Peyer's patch (tissue), 4 donors: ENCODE data around the gene CACNA1B. TPM values are rescaled to one million over a fixed set of nuclear protein-coding genes. Genes with fewer than 3 reads are reported as not detected.

Experiments used
- DNase-seq, 3 donors: peaks; one replicate each; pipeline ENCODE4 v3.0.0-alpha.2; 2017 to 2019
- H3K27ac ChIP-seq, 4 donors: fragments of 200-600 bp; sonication (generic); one replicate each; pipeline ENCODE4 v1.5.1; 2016 to 2019
- H3K27me3 ChIP-seq, 2 donors: fragments of 200-600 bp; sonication (generic); one replicate each; pipeline ENCODE4 v1.5.1; 2019
- H3K36me3 ChIP-seq, 3 donors: fragments of 200-600 bp; sonication (generic); one replicate each; pipeline ENCODE4 v1.5.1; 2016 to 2019
- H3K4me1 ChIP-seq, 4 donors: fragments of 200-600 bp; sonication (generic); one replicate each; pipeline ENCODE4 v1.5.1; 2016 to 2019
- H3K4me3 ChIP-seq, 4 donors: fragments of 200-600 bp; sonication (generic); 1 replicate in 3 of 4; 2 replicates in 1 of 4; pipeline ENCODE4 v1.5.1; 2016 to 2019; ENCODE audit warnings: mild to moderate bottlenecking in 1 of 4
- H3K9me3 ChIP-seq, 4 donors: fragments of 200-600 bp; sonication (generic); one replicate each; pipeline ENCODE4 v1.5.1; 2016 to 2019; ENCODE audit warnings: mild to moderate bottlenecking in 1 of 4
- CTCF ChIP-seq, 6 experiments: fragments of 450-650 bp in 4 of 6; fragments of 200-600 bp in 2 of 6; sonication (generic) in 1 of 6; IDR thresholded peaks; one replicate each; pipeline ENCODE4 v1.5.1; 2017 to 2019; ENCODE audit warnings: antibody characterized with exemption in 6 of 6, mild to moderate bottlenecking in 3 of 6, moderate library complexity in 1 of 6
- POLR2A ChIP-seq, 2 donors: fragments of 450-650 bp; IDR thresholded peaks; one replicate each; pipeline ENCODE4 v1.5.1; 2017; ENCODE audit warnings: antibody characterized with exemption in 2 of 2, mild to moderate bottlenecking in 2 of 2, moderate library complexity in 2 of 2
- total RNA-seq, 4 donors: library from RNA; depleted of rRNA; stranded (reverse); fragments of >200 nt; gene quantifications; one replicate each; pipeline ENCODE4 v1.1.0, GENCODE V29; 2016

The CACNA1B gene
- total RNA-seq, 4 donors from 2014 or later: 0.13 to 0.83 (median 0.38) TPM; not detected in 1

GRCh38 chr9:138102246-138103051 is 224.9 kb downstream of the CACNA1B start:
- no peak for TF ChIP-seq CTCF (IDR thresholded peaks at IDR 0.05)
- TF ChIP-seq POLR2A (IDR thresholded peaks at IDR 0.05): no peak
- no peaks in the 10 kb centered on the region for H3K27me3 ChIP-seq
- no peaks in the 10 kb centered on the region for H3K4me1 ChIP-seq
- H3K9me3 ChIP-seq: no peaks in the 10 kb centered on the region
- H3K4me3 ChIP-seq: no peak overlapping the region
- H3K36me3 ChIP-seq: no peaks in the 10 kb centered on the region
- DNase-seq: peak in 2 of 3 donors; percentile 3 to 32
- no peak overlapping the region for H3K27ac ChIP-seq

- peak in 2 of 3 donors; percentile 3 to 10 for DNase-seq
- H3K36me3 ChIP-seq: no peaks in the 10 kb centered on the region
Observed at GRCh38 chr9:138103111-138103848, 225.7 kb downstream of the CACNA1B start.

GRCh38 chr9:138103849-138104206 is 226.2 kb downstream of the CACNA1B start:
- H3K4me1 ChIP-seq: no peaks in the 10 kb centered on the region
- H3K27me3 ChIP-seq: no peaks in the 10 kb centered on the region
- no peak overlapping the region for H3K4me3 ChIP-seq
- H3K9me3 ChIP-seq: no peaks in the 10 kb centered on the region
- H3K27ac ChIP-seq: no peak overlapping the region
- DNase-seq: peak in 1 of 3 donors; percentile 22
- TF ChIP-seq POLR2A (IDR thresholded peaks at IDR 0.05) (no peak), CTCF (IDR thresholded peaks at IDR 0.05) (no peak)
- no peaks in the 10 kb centered on the region for H3K36me3 ChIP-seq

More at GRCh38 chr9:138103111-138103848, 225.7 kb downstream of the CACNA1B start:
- no peaks in the 10 kb centered on the region for H3K9me3 ChIP-seq
- no peaks in the 10 kb centered on the region for H3K27me3 ChIP-seq
- no peak overlapping the region for H3K4me3 ChIP-seq
- no peak overlapping the region for H3K27ac ChIP-seq
- no peaks in the 10 kb centered on the region for H3K4me1 ChIP-seq
- TF ChIP-seq CTCF (IDR thresholded peaks at IDR 0.05) (no peak), POLR2A (IDR thresholded peaks at IDR 0.05) (no peak)

GRCh38 chr9:138104251-138105122 is 226.9 kb downstream of the CACNA1B start:
- Histone ChIP-seq H3K27me3 (no peaks in the 10 kb centered on the region), H3K4me1 (no peaks in the 10 kb centered on the region), H3K27ac (no peak overlapping the region), H3K4me3 (no peak overlapping the region), H3K36me3 (no peaks in the 10 kb centered on the region), H3K9me3 (no peaks in the 10 kb centered on the region)
- no peak for TF ChIP-seq POLR2A (IDR thresholded peaks at IDR 0.05)
- TF ChIP-seq CTCF (IDR thresholded peaks at IDR 0.05): no peak
- peak in 1 of 3 donors; percentile 14 for DNase-seq

- Histone ChIP-seq H3K9me3 (no peaks in the 10 kb centered on the region), H3K4me3 (no peak overlapping the region), H3K36me3 (no peaks in the 10 kb centered on the region), H3K27ac (no peak overlapping the region), H3K27me3 (no peaks in the 10 kb centered on the region), H3K4me1 (no peaks in the 10 kb centered on the region)
- TF ChIP-seq POLR2A (IDR thresholded peaks at IDR 0.05) (no peak), CTCF (IDR thresholded peaks at IDR 0.05) (no peak)
- DNase-seq: peak in 1 of 3 donors; percentile 1
Observed at GRCh38 chr9:138105123-138105415, 227.5 kb downstream of the CACNA1B start.
